Endothelial cell of umbilical vein (primary cell): ENCODE results near the gene TEAD4. TPM values are rescaled to one million over a fixed set of nuclear protein-coding genes. Genes with fewer than 3 reads are reported as not detected.

Experiments used
- BruUV-seq: library from RNA; stranded (reverse); fragments of 400-500 nt; replicated peaks from 2 replicates; lab custom pipeline; 2021; lab: Mats Ljungman, UMichigan
- CTCF ChIA-PET: fragments of 300-600, 350-600 bp; sonication (Branson Sonifier 250); formaldehyde crosslinking; loops from one replicate; lab custom pipeline; 2021; ENCODE audit warnings: antibody characterized with exemption, inconsistent platforms; lab: Charles Lee
- POLR2A ChIA-PET: fragments of 300-600, 350-600 bp; sonication (Branson Sonifier 250); formaldehyde crosslinking; loops from one replicate; lab custom pipeline; 2021; ENCODE audit warnings: antibody characterized with exemption, inconsistent platforms; lab: Charles Lee
- DNase-seq: peaks from one replicate; pipeline ENCODE4 v3.0.0-alpha.2; 2011; ENCODE audit warnings: low read depth, low spot score
- FAIRE-seq: peaks from 2 replicates; lab custom pipeline; 2011; peaks lifted over from hg19 to GRCh38; lab: Jason Lieb, UNC
- H2AFZ ChIP-seq: 2 replicates; pipeline ENCODE4 v1.6.0; 2012; ENCODE audit warnings: low read depth, low read length, control low read depth, inconsistent platforms
- H3K27ac ChIP-seq: 2 replicates; pipeline ENCODE4 v1.5.1; 2011; ENCODE audit warnings: low read depth, mild to moderate bottlenecking, control low read depth, low read length, moderate library complexity; ENCODE audit not compliant: insufficient read depth
- H3K27me3 ChIP-seq, 2 experiments: 2 replicates each; pipeline versions ENCODE4 v1.6.0 to v1.6.1; 2011; ENCODE audit warnings: low read length in 2 of 2, mixed read lengths in 1 of 2; ENCODE audit not compliant: control insufficient read depth in 2 of 2, insufficient read depth in 2 of 2
- H3K36me3 ChIP-seq, 2 experiments: 2 replicates in 1 of 2; 3 replicates in 1 of 2; pipeline ENCODE4 v1.5.1; 2011; ENCODE audit warnings: low read length in 2 of 2, mild to moderate bottlenecking in 1 of 2, moderate library complexity in 1 of 2; ENCODE audit not compliant: control insufficient read depth in 2 of 2, insufficient read depth in 2 of 2; ENCODE audit errors: extremely low read depth in 1 of 2
- H3K4me1 ChIP-seq: 3 replicates; pipeline ENCODE4 v1.5.1; 2011; ENCODE audit warnings: mild to moderate bottlenecking, low read length; ENCODE audit not compliant: control insufficient read depth, insufficient read depth; ENCODE audit errors: extremely low read depth
- H3K4me2 ChIP-seq: 2 replicates; pipeline ENCODE4 v1.6.1; 2011; ENCODE audit warnings: low read length, control low read depth, mixed read lengths; ENCODE audit not compliant: insufficient read depth
- H3K4me3 ChIP-seq, 3 experiments: fragments of 200-600 bp in 1 of 3; sonication (generic), shearing (Covaris generic) in 1 of 3; replicated peaks in 1 of 3; 2 replicates each; pipeline ENCODE4 v1.5.1; 2011 to 2016; ENCODE audit warnings: control low read depth in 3 of 3, low read length in 3 of 3, mild to moderate bottlenecking in 2 of 3, inconsistent platforms in 1 of 3, low read depth in 1 of 3, moderate library complexity in 1 of 3; ENCODE audit not compliant: insufficient read depth in 1 of 3
- H3K79me2 ChIP-seq: 2 replicates; pipeline ENCODE4 v1.6.0; 2012; ENCODE audit warnings: low read length, inconsistent platforms; ENCODE audit not compliant: control insufficient read depth, insufficient read depth
- H3K9ac ChIP-seq: replicated peaks from 2 replicates; pipeline ENCODE3; 2011; ENCODE audit warnings: low read length, control low read depth; ENCODE audit not compliant: insufficient read depth; ENCODE audit errors: extremely low read depth
- H3K9me1 ChIP-seq: replicated peaks from 3 replicates; pipeline ENCODE4 v1.6.0; 2011; ENCODE audit warnings: mild to moderate bottlenecking, low read length; ENCODE audit not compliant: control insufficient read depth, insufficient read depth; ENCODE audit errors: extremely low read depth
- H3K9me3 ChIP-seq: replicated peaks from 2 replicates; pipeline ENCODE4 v1.5.1; 2012; ENCODE audit warnings: low read length, inconsistent platforms; ENCODE audit not compliant: control insufficient read depth, insufficient read depth
- H4K20me1 ChIP-seq: replicated peaks from 2 replicates; pipeline ENCODE3; 2011; ENCODE audit warnings: mild to moderate bottlenecking, low read length; ENCODE audit not compliant: control insufficient read depth, insufficient read depth; ENCODE audit errors: extremely low read depth
- CTCF ChIP-seq, 2 donors: IDR thresholded peaks; 1 replicate in 1 of 2; 2 replicates in 1 of 2; pipeline ENCODE4 v1.5.1; 2011; ENCODE audit warnings: low read length in 2 of 2, mild to moderate bottlenecking in 2 of 2, moderate library complexity in 2 of 2, control low read depth in 1 of 2, inconsistent platforms in 1 of 2, low read depth in 1 of 2; ENCODE audit not compliant: insufficient read depth in 1 of 2; ENCODE audit errors: extremely low read depth in 1 of 2
- EZH2 ChIP-seq: IDR thresholded peaks from 2 replicates; pipeline ENCODE4 v1.6.1; 2012; ENCODE audit warnings: borderline replicate concordance, low read depth, mild to moderate bottlenecking, moderate library complexity, low read length, inconsistent platforms; ENCODE audit not compliant: severe bottlenecking
- FOS ChIP-seq: IDR thresholded peaks from 2 replicates; pipeline ENCODE4 v1.6.1; 2011; ENCODE audit warnings: mild to moderate bottlenecking, low read length, moderate library complexity, borderline replicate concordance; ENCODE audit not compliant: insufficient read depth
- GATA2 ChIP-seq: IDR thresholded peaks from 2 replicates; pipeline ENCODE4 v1.7.0; 2011; ENCODE audit warnings: low read depth, mild to moderate bottlenecking, moderate library complexity, mixed read lengths, low read length; ENCODE audit not compliant: insufficient read length, insufficient read depth
- JUN ChIP-seq: IDR thresholded peaks from 2 replicates; pipeline ENCODE4 v1.6.1; 2011; ENCODE audit warnings: borderline replicate concordance, low read depth; ENCODE audit not compliant: insufficient read length, insufficient read depth
- MAX ChIP-seq: IDR thresholded peaks from 2 replicates; pipeline ENCODE4 v1.6.1; 2011; ENCODE audit not compliant: insufficient read depth, insufficient read length
- MYC ChIP-seq: IDR thresholded peaks from one replicate; pipeline ENCODE4 v1.6.1; 2011; ENCODE audit warnings: mild to moderate bottlenecking, low read depth, low read length
- POLR2A ChIP-seq: IDR thresholded peaks from 2 replicates; pipeline ENCODE4 v1.6.1; 2012; ENCODE audit warnings: low read depth, mild to moderate bottlenecking, control low read depth, low read length
- POLR2AphosphoS5 ChIP-seq: IDR thresholded peaks from 2 replicates; pipeline ENCODE4 v1.6.1; 2012; ENCODE audit warnings: low read depth, mild to moderate bottlenecking, control low read depth, low read length, moderate library complexity; ENCODE audit not compliant: insufficient read depth
- dilution Hi-C: fragments of 300-500 bp; cut with MboI; formaldehyde crosslinking; loops from one replicate; pipeline ENCODE4 v1.15.0; 2019; ENCODE audit warnings: low sequenced_read_pairs; ENCODE audit not compliant: extremely low pct_ligation_motif_present
- intact Hi-C: fragments of 100-400 bp; cut with micrococcal nuclease; formaldehyde crosslinking; loops from one replicate; pipeline ENCODE4 v1.10.0; 2022
- polyA plus RNA-seq, 4 experiments: library from polyadenylated mRNA; depleted of rRNA in 3 of 4; stranded (reverse) in 3 of 4; unstranded in 1 of 4; fragments of >200 nt; gene quantifications; 2 replicates each; pipeline versions ENCODE4 v1.2.1 to v1.2.3, GENCODE V29; 2011 to 2012; ENCODE audit warnings: missing spikeins in 1 of 4
- total RNA-seq: library from RNA; stranded (reverse); gene quantifications from 2 replicates; pipeline ENCODE4 v1.2.3, GENCODE V29; 2021

TEAD4 gene
- total and polyA plus RNA-seq, 2 donors (not counting 3 experiments of a cell fraction or from before 2014, with no cell fraction given): 34.4 to 46.0 TPM

GRCh38 chr12:3061501-3062215 lies 102.5 kb downstream of the TEAD4 start:
- Histone ChIP-seq H3K4me1 (no peaks in the 10 kb centered on the region), H3K79me2 (no peaks in the 10 kb centered on the region), H3K4me2 (no peak overlapping the region), H3K27me3 (peaks cover 16 to 20% of the 10 kb centered on the region in 2 experiments), H3K27ac (no peak overlapping the region), H4K20me1 (no peaks in the 10 kb centered on the region), H3K9ac (no peak overlapping the region), H3K9me3 (no peaks in the 10 kb centered on the region), H3K36me3 (no peaks in the 10 kb centered on the region), H3K9me1 (no peaks in the 10 kb centered on the region), H3K4me3 (no peak overlapping the region), H2AFZ (no peak overlapping the region)
- FAIRE-seq: no peak
- intact Hi-C loops (no loop called here), dilution Hi-C loops (no loop called here)
- CTCF ChIA-PET: interaction anchor here (1.3 to 1.9 kb wide), 2 partner anchors 11 to 217 kb away, joined by 3 to 9 read pairs; no protein-coding TSS in a partner anchor
- BruUV-seq: no TSS peak
- DNase-seq: no peak
- POLR2A ChIA-PET: interaction anchor here (0.6 kb wide), 1 partner anchor 59 kb away, joined by 7 read pairs; no protein-coding TSS in a partner anchor
- TF ChIP-seq POLR2A (no peak), FOS (no peak), MAX (no peak), GATA2 (no peak), POLR2AphosphoS5 (no peak), JUN (no peak)

GRCh38 chr12:3065300-3065699 lies 106.1 kb downstream of the TEAD4 start:
- CTCF ChIA-PET: interaction anchor here (0.9 to 1.6 kb wide), 3 partner anchors 8 to 210 kb away, joined by 3 to 7 read pairs (median 3); no protein-coding TSS in a partner anchor
- no peak overlapping the region for H3K4me3 ChIP-seq
- H3K4me2 ChIP-seq: no peak overlapping the region
- H2AFZ ChIP-seq: no peak overlapping the region
- H3K36me3 ChIP-seq: no peaks in the 10 kb centered on the region
- no TSS peak for BruUV-seq
- H3K27ac ChIP-seq: no peak overlapping the region
- H3K79me2 ChIP-seq: no peaks in the 10 kb centered on the region
- no peak for FAIRE-seq
- no peaks in the 10 kb centered on the region for H3K4me1 ChIP-seq
- H3K9me1 ChIP-seq: no peaks in the 10 kb centered on the region
- H3K9ac ChIP-seq: no peak overlapping the region
- intact Hi-C loops (no loop called here), dilution Hi-C loops (no loop called here)
- H3K27me3 ChIP-seq: peaks cover 19 to 20% of the 10 kb centered on the region in 2 experiments
- no peak for DNase-seq
- TF ChIP-seq JUN (no peak), MYC (no peak), POLR2AphosphoS5 (no peak), MAX (no peak), EZH2 (no peak), GATA2 (no peak), FOS (no peak), CTCF (IDR thresholded peaks at IDR 0.05; ENCODE audit: extremely low read depth in 1 of 2, insufficient read depth in 1 of 2, low read depth in 1 of 2, low read length in 2 of 2) (no peak), POLR2A (no peak)
- no peaks in the 10 kb centered on the region for H4K20me1 ChIP-seq
- H3K9me3 ChIP-seq: no peaks in the 10 kb centered on the region
- POLR2A ChIA-PET: no interaction called here
